Esophagus muscularis mucosa (tissue), 4 donors: ENCODE results near the gene ZNF423. TPM values are rescaled to one million over a fixed set of nuclear protein-coding genes. Genes with fewer than 3 reads are reported as not detected.

Experiments
- DNase-seq: peaks from one replicate; pipeline ENCODE4 v3.0.0-alpha.2; 2017; ENCODE audit errors: extremely low spot score
- H3K27ac ChIP-seq, 4 donors: fragments of 200-600 bp; sonication (generic); replicated peaks in 1 of 4; 1 replicate in 3 of 4; 2 replicates in 1 of 4; pipeline ENCODE4 v1.5.1; 2016 to 2019; ENCODE audit warnings: mild to moderate bottlenecking in 1 of 4
- H3K27me3 ChIP-seq, 4 donors: fragments of 200-600 bp; sonication (generic); one replicate each; pipeline versions ENCODE4 v1.5.1 to v1.6.0; 2016 to 2019
- H3K36me3 ChIP-seq, 4 donors: fragments of 200-600 bp; sonication (generic); one replicate each; pipeline ENCODE4 v1.5.1; 2016 to 2019
- H3K4me1 ChIP-seq, 4 donors: fragments of 200-600 bp; sonication (generic); one replicate each; pipeline ENCODE4 v1.5.1; 2016 to 2019
- H3K4me3 ChIP-seq, 4 donors: fragments of 200-600 bp; sonication (generic); 1 replicate in 2 of 4; 2 replicates in 2 of 4; pipeline ENCODE4 v1.5.1; 2016 to 2019; ENCODE audit warnings: mild to moderate bottlenecking in 4 of 4, moderate library complexity in 1 of 4
- H3K9me3 ChIP-seq, 4 donors: fragments of 200-600 bp; sonication (generic); 1 replicate in 3 of 4; 2 replicates in 1 of 4; pipeline ENCODE4 v1.5.1; 2016 to 2019
- EP300 ChIP-seq: sonication (generic); formaldehyde crosslinking; IDR thresholded peaks from one replicate; pipeline ENCODE4 v1.6.1; 2017; ENCODE audit warnings: antibody characterized with exemption
- POLR2A ChIP-seq: fragments of 450-650 bp; IDR thresholded peaks from one replicate; pipeline ENCODE4 v1.6.1; 2017; ENCODE audit warnings: antibody characterized with exemption, moderate library complexity, mild to moderate bottlenecking, low read depth
- POLR2AphosphoS5 ChIP-seq, 2 donors: sonication (generic); formaldehyde crosslinking; IDR thresholded peaks; one replicate each; pipeline ENCODE4 v1.6.1; 2017; ENCODE audit warnings: antibody characterized with exemption in 2 of 2
- WGBS: methylation state at CpG from one replicate; pipeline ENCODE4 v1.1.5; 2018; 5-methylcytosine and 5-hydroxymethylcytosine counted together
- intact Hi-C: fragments of 100-400 bp; cut with DNase I; formaldehyde crosslinking; loops from one replicate; pipeline ENCODE4 v1.15.1; 2023
- total RNA-seq, 4 donors: library from RNA; depleted of rRNA; stranded (reverse); fragments of >200 nt; gene quantifications; one replicate each; pipeline versions ENCODE4 v1.1.0 to v1.2.1, GENCODE V29; 2016
- TF ChIP-seq, protein P1 (sequence below), 3 experiments: fragments of 200-600 bp in 2 of 3; fragments of 450-650 bp in 1 of 3; sonication (generic) in 2 of 3; IDR thresholded peaks; one replicate each; pipeline ENCODE4 v1.5.1; 2017 to 2019; ENCODE audit warnings: antibody characterized with exemption in 3 of 3, mild to moderate bottlenecking in 2 of 3, moderate library complexity in 1 of 3

Gene ZNF423
- total RNA-seq, 4 donors from 2014 or later: 8.7 to 22.5 (median 10.3) TPM

DNA sequence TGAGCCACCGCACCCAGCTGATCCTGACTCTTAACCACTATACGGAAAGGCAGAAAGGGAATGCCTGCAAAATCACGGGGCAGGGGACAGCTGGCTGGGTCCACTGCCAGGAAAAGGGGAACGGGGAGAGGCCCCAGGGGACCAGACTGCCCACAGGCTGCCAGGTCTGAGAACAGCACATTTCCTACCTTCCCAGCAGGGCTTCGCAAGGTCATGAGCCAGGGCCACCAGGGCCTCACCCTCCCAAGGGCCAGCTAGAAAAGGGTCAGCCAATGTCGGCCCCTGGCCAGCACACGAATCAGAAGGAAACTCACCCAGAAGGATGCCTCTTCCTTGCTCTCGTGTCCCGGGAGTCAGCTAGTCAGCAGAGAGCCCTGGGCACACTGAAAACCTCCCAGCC, 118.4 kb downstream of the ZNF423 start:
- H3K4me3 ChIP-seq: no peak overlapping the region
- no peak overlapping the region for H3K27ac ChIP-seq
- no peak for TF ChIP-seq POLR2AphosphoS5 (IDR thresholded peaks at IDR 0.05)
- no peak for TF ChIP-seq EP300
- TF ChIP-seq, protein P1, sequence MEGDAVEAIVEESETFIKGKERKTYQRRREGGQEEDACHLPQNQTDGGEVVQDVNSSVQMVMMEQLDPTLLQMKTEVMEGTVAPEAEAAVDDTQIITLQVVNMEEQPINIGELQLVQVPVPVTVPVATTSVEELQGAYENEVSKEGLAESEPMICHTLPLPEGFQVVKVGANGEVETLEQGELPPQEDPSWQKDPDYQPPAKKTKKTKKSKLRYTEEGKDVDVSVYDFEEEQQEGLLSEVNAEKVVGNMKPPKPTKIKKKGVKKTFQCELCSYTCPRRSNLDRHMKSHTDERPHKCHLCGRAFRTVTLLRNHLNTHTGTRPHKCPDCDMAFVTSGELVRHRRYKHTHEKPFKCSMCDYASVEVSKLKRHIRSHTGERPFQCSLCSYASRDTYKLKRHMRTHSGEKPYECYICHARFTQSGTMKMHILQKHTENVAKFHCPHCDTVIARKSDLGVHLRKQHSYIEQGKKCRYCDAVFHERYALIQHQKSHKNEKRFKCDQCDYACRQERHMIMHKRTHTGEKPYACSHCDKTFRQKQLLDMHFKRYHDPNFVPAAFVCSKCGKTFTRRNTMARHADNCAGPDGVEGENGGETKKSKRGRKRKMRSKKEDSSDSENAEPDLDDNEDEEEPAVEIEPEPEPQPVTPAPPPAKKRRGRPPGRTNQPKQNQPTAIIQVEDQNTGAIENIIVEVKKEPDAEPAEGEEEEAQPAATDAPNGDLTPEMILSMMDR (IDR thresholded peaks at IDR 0.05): no peak
- no peak for TF ChIP-seq POLR2A
- peaks cover 0 to under 1% (median 0%) of the 10 kb centered on the region in 4 donors for H3K9me3 ChIP-seq
- H3K36me3 ChIP-seq: no peaks in the 10 kb centered on the region
- intact Hi-C loops: no loop called here
- no peaks in the 10 kb centered on the region for H3K27me3 ChIP-seq
- peaks cover 0 to 17% (median 7%) of the 10 kb centered on the region in 4 donors for H3K4me1 ChIP-seq
- DNase-seq: no peak
- WGBS: 100% methylated on average over 1 of the region's 9 CpGs

DNA sequence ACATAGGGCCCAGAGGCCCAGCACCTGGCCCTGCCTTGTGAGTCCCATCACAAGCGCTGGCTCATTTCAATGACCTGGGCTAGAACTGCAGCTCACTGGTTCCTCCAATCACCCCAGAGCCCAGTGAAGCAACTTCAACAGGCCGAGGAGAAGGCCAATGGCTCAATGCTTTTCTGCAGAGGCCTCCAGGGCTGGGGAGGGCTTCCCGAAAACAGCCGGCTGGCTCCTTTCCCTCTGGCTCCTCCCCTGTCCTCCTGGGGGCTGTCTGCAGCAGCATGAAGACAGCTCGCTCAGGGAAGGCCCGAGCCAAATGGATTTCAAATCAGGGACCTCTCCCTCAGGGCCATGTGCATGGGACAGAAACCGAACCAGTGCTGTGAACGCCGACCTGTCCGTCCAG, 121.6 kb downstream of the ZNF423 start:
- Histone ChIP-seq H3K4me3 (no peak overlapping the region), H3K4me1 (peaks cover 0 to 10% (median 0%) of the 10 kb centered on the region in 4 donors), H3K36me3 (peaks cover 5 to 13% (median 7%) of the 10 kb centered on the region in 4 donors), H3K27ac (no peak overlapping the region), H3K9me3 (peaks cover 0 to 14% (median 4%) of the 10 kb centered on the region in 4 donors), H3K27me3 (no peaks in the 10 kb centered on the region)
- TF ChIP-seq EP300 (no peak), POLR2A (no peak), POLR2AphosphoS5 (IDR thresholded peaks at IDR 0.05) (no peak)
- TF ChIP-seq, protein P1 (IDR thresholded peaks at IDR 0.05): no peak
- DNase-seq: no peak
- intact Hi-C loops: no loop called here
- WGBS: 64% methylated on average over 6 of the region's 10 CpGs

- no peak overlapping the region for H3K27ac ChIP-seq
- H3K4me1 ChIP-seq: peaks cover 0 to 10% (median 0%) of the 10 kb centered on the region in 4 donors
- 82% methylated on average over 10 of the region's 10 CpGs for WGBS
- no peak for DNase-seq
- H3K36me3 ChIP-seq: peaks cover 5 to 13% (median 7%) of the 10 kb centered on the region in 4 donors
- H3K4me3 ChIP-seq: no peak overlapping the region
- TF ChIP-seq EP300 (no peak), POLR2AphosphoS5 (IDR thresholded peaks at IDR 0.05) (no peak), POLR2A (no peak)
- TF ChIP-seq, protein P1 (IDR thresholded peaks at IDR 0.05): no peak
- intact Hi-C loops: no loop called here
- no peaks in the 10 kb centered on the region for H3K27me3 ChIP-seq
- H3K9me3 ChIP-seq: peaks cover 0 to 14% (median 5%) of the 10 kb centered on the region in 4 donors
Measured at GRCh38 chr16:49733313-49734009, 122.5 kb downstream of the ZNF423 start.

- no peak for DNase-seq
- intact Hi-C loops: no loop called here
- WGBS: 95% methylated on average over 3 of the region's 3 CpGs
- Histone ChIP-seq H3K27me3 (no peaks in the 10 kb centered on the region), H3K27ac (no peak overlapping the region), H3K4me3 (no peak overlapping the region), H3K9me3 (peaks cover 0 to 14% (median 5%) of the 10 kb centered on the region in 4 donors), H3K36me3 (peaks cover 5 to 13% (median 8%) of the 10 kb centered on the region in 4 donors), H3K4me1 (peaks cover 0 to 10% (median 0%) of the 10 kb centered on the region in 4 donors)
- TF ChIP-seq POLR2A: no peak
- TF ChIP-seq, protein P1 (IDR thresholded peaks at IDR 0.05): no peak
- TF ChIP-seq POLR2AphosphoS5 (IDR thresholded peaks at IDR 0.05): no peak
- TF ChIP-seq EP300: no peak
Measured at GRCh38 chr16:49731911-49732310, 124.0 kb downstream of the ZNF423 start.
